Measurements from ENCODE around the gene CTNNBIP1. TPM values are rescaled to one million over a fixed set of nuclear protein-coding genes. Genes with fewer than 3 reads are reported as not detected.

Gene CTNNBIP1
- total and polyA plus RNA-seq, 9 of the 15 experiments (the other 6 are each of a cell fraction or from before 2014, with no cell fraction given): 0.65 to 29.2 (median 14.7) TPM

DNA sequence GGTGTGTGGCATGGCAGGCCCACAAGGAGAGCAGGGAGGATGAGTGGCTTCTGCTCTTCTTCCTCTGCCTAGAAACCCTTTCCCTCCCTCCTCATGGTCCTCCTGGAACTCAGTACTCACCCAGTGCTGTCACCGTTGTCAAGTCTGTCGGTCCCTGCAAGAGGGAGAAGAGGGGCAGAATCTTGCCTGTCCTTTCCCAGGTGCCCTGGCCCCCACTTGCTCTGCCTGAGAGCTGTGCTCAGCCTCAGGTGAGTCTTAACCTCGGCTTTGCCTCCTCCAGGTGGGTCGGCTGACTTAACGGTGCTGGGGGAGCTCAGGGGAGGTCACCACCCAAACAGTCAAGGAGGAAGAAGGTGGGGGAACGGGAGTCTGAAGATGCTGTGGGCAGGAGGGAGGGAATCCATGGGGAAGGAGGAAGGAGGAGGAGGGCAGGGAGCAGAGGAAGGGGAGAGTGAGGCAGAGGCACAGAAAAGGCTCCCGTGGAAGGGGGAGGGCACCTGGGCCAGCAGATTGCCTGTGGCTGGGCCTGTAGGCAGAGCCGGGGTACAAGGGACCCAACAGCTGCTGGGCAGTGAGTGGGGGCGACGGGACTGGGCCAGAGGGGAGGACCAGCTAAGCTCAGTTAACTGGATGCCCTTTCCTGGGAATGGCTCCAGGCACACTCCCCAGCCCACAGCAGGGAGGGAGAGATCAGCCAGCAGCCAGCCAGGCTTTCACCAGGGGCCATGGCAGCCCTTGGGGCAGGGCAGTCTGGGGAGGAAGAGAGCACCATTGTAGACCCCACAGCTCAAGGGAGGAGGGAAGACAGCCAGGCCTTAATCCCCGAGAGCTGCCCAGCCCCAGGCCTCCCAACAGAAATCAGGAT, 26.3 kb downstream of the CTNNBIP1 start (continued):
- no peak for TF ChIP-seq KLF16 (IDR thresholded peaks at IDR 0.05)
- no peak for TF ChIP-seq ID3 (CRISPR knock-in tag; IDR thresholded peaks at IDR 0.05)
- no peak for TF ChIP-seq ID3 (tag; IDR thresholded peaks at IDR 0.05)
- TF ChIP-seq, protein P1, sequence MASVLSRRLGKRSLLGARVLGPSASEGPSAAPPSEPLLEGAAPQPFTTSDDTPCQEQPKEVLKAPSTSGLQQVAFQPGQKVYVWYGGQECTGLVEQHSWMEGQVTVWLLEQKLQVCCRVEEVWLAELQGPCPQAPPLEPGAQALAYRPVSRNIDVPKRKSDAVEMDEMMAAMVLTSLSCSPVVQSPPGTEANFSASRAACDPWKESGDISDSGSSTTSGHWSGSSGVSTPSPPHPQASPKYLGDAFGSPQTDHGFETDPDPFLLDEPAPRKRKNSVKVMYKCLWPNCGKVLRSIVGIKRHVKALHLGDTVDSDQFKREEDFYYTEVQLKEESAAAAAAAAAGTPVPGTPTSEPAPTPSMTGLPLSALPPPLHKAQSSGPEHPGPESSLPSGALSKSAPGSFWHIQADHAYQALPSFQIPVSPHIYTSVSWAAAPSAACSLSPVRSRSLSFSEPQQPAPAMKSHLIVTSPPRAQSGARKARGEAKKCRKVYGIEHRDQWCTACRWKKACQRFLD (CRISPR knock-in tag; IDR thresholded peaks at IDR 0.05): no peak

- CTCF ChIA-PET (ENCODE audit: low intra/inter-chr PET ratio): no interaction called here
- FAIRE-seq: no peak
- Histone ChIP-seq H3K4me2 (ENCODE audit: insufficient read depth, low read length) (no peak overlapping the region), H3K4me1 (replicated peaks in 1 of 2; ENCODE audit: control insufficient read depth in 2 of 2, insufficient read depth in 2 of 2, low read length in 2 of 2) (peaks cover 0 to 25% of the 10 kb centered on the region in 2 experiments; a peak in 3 of 5 replicates), H4K20me1 (replicated peaks; ENCODE audit: control insufficient read depth, insufficient read depth, low read length) (peaks cover 5% of the 10 kb centered on the region; the same call in 1 of the 2 replicates), H3K27me3 (ENCODE audit: control insufficient read depth in 2 of 2, insufficient read depth in 2 of 2, low read length in 2 of 2) (no peaks in the 10 kb centered on the region), H3K9me1 (ENCODE audit: control insufficient read depth, insufficient read depth, low read length) (no peaks in the 10 kb centered on the region), H3K9me3 (replicated peaks; ENCODE audit: control insufficient read depth, insufficient read depth, low read depth, low read length) (no peaks in the 10 kb centered on the region), H3K9ac (ENCODE audit: insufficient read depth in 1 of 2, low read depth in 2 of 2, low read length in 2 of 2) (peak overlapping the region in 1 of 2 experiments; percentile 6; a peak in 2 of 4 replicates), H3K79me2 (ENCODE audit: control insufficient read depth, insufficient read depth, low read length) (no peaks in the 10 kb centered on the region), H2AFZ (ENCODE audit: low read depth, low read length) (no peak overlapping the region), H3K4me3 (no peak overlapping the region), H3K36me3 (ENCODE audit: control insufficient read depth, insufficient read depth, low read length) (no peaks in the 10 kb centered on the region; the same call in 2 of the 3 replicates), H3K27ac (ENCODE audit: extremely low read depth, low read depth, low read length) (no peak overlapping the region)
- BruUV-seq (replicated peaks): no TSS peak
- WGBS (ENCODE audit: insufficient coverage, low coverage, missing lambda C conversion rate): 76% methylated on average over 10 of the region's 12 CpGs
- ATAC-seq: no peak
- TF ChIP-seq GATAD2A (IDR thresholded peaks at IDR 0.05) (no peak), POLR2G (IDR thresholded peaks at IDR 0.05; ENCODE audit: low read depth, low read length) (0 out of 2 replicates have a peak, but pooled peaks have one; percentile 21)
- in situ Hi-C loops (cut with MboI) (no loop called here), intact Hi-C loops (cut with micrococcal nuclease) (no loop called here)
- no peak for DNase-seq (ENCODE audit: extremely low read depth in 1 of 4, low spot score in 3 of 4)
- POLR2A ChIA-PET: interaction anchor here (0.9 to 1.1 kb wide), 3 partner anchors 10 to 60 kb away, joined by 3 to 5 read pairs (median 4); partner anchors contain the start of genes LZIC and NMNAT1
Observed at GRCh38 chr1:9882945-9883303, 27.1 kb downstream of the CTNNBIP1 start.
